GM19328 (cell line): ENCODE measurements around the gene LRRC49.
A peak's percentile ranks its signal among the peaks of the same experiment; 100 is the strongest.
"Not testable (repeated sequence)": the region's sequence is repeated elsewhere in the genome, so short reads cannot be mapped to it uniquely, and the experiment has no call there.

Experiments
- ATAC-seq: cut with Tn5 transposase; IDR thresholded peaks from one replicate; pipeline ENCODE4 v1.9.1; 2021; ENCODE audit warnings: mild to moderate bottlenecking, moderate library complexity; ENCODE audit not compliant: unreplicated experiment

LRRC49 gene

DNA sequence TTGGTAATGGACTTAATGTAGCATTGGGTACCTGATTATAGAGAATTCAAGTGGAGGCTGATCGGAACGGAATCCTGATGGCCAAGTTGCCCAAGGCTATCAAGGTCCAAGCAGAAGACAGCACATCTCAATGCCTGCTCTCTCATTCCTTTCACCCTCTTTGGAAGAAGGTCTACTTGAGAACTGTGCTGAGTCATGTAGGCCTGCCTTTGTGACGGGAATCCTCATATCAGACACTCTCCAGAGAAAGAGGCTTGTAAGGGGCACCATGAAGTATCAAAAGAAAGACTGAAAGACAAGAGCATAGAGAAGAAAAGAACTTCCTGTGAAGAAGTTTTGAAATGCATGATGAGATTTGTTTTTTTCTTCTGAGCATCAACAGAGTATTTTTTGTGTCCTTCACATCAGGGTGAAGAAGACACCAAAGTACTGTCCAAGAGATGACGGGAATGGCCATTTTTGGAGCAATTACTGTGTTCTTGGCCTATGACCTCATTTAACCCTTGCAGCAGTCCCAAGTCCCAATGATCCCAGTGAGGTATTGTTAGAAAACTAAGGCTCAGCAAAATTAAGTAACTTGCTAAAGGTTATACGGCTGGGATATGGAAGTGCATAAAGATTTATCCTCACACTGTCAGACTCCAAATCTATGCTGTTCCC is 25.5 kb upstream of the LRRC49 start:
- no peak for ATAC-seq

DNA sequence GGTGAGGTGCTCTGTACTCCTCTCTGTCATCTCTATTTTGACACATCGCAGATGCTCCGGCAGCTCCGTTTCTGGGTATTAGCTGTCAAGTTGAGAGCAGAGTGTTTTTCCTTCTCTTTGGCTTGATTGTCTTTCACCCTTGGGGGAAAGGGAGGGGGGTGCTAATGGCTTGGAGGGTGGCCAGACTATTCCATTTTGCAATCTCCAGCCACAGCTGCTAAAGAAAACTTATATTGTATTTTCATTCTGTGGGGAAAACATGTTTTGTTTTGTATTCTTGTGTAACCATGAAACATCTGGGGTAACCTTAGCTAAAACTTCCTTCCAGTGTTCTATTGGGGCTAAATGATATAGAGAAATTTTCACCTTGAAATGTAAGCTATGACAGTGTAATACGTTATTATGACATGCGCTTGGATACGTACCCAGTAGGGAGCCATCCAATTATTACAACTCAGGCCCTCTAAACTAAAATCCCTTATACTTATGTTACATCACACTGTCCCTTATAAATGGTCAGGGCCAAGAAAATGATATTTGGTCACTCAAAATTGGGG is 24.6 kb upstream of the LRRC49 start:
- no peak for ATAC-seq

DNA sequence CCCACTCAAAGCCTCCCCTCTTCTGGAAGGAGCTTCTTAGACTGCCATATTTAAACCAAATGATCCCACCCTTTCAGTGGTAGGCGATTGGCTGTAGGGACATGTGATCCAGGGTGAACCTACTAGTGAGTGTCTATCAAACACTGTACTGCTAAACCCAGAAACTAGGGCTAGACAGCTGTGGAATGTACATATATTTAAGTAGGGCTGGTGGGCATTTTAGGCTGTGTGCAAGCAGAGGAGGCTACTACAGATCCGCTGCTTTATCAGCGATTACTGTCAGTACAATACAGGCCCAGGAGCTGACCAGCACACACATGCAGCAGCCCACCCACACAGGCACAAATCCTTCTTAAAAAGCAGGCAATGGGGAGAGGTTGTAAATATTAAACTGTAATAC is 23.3 kb upstream of the LRRC49 start:
- ATAC-seq = no peak

GRCh38 chr15:70870051-70870450 is 22.6 kb upstream of the LRRC49 start:
- no peak for ATAC-seq

DNA sequence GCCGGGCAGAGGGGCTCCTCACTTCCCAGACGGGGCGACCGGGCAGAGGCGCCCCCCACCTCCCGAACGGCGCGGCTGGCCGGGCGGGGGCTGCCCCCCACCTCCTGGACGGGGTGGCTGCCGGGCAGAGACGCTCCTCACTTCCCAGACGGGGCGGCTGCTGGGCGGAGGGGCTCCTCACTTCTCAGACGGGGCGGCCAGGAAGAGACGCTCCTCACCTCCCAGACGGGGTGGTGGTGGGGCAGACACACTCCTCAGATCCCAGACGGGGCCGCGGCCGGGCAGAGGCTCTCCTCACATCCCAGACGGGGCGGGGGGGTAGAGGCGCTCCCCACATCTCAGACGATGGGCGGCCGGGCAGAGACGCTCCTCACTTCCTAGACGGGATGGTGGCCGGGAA is 21.1 kb upstream of the LRRC49 start:
- not testable (repeated sequence) for ATAC-seq

DNA sequence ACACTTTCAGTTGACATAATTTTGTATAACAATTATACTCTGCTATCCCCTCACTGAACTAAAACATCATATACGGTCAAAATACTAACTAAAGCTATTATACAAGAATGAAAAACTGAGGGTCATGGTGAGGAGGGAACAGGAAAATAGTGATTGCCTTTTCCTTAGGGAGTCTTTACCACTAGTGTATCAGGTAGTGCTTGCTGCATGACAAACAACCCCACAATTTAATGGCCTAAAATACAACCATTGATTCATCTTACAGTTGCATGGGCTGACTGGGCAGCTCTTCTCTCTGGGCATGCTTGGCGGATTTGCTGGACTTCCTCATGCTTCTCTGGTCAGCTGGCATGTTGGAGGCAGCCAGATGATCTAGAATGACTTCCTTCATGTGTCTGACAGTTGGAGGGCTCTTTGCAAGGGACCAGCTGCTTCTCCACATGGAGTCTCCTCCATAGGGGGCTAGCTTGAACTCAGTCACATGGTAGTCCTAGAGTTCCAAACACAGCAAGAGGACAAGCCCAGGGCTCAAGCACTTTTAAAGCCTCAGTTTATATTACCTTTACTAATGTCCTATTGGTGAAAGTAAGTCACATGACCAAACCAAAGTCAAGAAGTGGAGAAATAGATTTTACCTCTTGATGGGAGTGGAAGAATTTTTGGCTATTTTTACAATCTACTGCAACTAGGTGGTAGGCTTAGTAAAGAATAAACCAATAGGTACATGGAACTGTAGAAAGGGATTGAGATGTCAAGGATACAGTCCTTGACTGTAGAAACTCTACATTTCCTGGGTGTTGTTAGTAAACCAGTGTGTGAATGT is 19.2 kb upstream of the LRRC49 start:
- ATAC-seq = no peak

DNA sequence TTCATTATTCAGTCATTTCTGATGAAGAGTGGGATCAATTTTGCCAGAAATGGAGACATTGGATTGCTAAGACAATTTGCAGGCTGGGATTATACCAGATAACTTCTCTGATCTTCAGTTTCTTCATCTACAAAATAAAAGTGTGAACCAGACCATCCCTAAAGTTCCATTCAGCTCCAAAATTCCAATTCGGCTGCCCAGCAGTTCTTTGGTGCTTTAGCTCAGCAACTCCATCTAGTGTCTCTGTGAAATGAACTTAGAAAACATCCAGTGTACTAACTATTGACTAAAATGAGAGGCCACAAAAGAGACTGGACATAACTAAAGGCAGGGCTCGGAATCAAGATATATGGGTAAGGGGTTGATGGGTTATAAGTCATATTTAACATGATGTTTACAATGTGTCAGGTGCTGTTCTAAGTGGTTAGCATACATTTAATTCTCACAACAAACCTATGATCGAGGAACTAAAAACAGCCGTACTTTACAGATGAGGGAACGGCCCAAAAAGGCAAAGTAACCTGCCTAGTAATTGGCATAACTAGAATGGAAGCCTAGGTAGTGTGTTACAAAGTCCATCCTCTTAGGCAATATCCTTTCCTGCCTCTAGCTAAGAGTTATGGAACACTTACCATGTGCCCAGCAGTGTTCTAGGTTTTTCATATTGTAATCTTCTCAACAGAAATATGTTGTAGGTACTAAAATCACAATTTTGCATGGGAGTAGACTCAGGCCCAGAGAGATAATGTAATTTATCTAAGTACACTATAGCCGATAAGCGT is 17.4 kb upstream of the LRRC49 start:
- no peak for ATAC-seq

DNA sequence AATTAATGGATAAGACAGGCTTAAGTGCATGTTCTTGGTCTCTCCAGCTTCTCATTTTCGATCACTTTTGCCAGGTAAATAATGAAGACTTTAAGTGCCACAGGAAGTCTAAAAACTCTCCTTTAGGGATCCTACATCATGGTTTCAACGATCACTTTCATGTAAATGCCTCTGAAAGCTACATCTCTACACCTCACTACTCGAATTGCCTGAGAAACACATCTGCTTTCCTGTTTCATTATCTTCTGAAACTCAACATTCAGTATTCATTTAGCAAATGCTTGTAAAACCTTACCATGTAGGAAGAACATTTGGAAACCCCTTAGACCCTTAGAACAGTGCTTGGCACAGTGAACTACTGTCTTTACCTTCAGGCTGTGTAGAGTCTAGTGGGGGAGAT is 16.6 kb upstream of the LRRC49 start:
- no peak for ATAC-seq

DNA sequence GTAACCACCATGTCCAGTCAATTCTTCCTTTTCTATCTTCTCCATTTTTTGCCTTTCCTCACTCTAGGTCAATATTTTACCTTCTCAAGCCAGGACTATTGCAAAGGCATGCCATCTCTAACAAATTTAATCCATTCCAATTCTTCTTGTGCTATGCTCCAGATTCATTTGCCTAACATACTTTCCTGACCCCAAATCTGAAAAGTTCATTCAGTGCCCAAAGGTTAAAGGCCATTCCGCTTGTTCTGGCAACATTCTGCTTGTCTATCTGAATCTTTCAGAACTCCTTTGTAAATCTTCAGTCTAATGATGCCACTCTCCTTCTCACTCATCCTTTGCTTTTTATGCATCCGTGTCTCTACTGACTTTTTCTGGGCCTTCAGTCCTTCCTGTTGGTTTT is 15.9 kb upstream of the LRRC49 start:
- no peak for ATAC-seq

DNA sequence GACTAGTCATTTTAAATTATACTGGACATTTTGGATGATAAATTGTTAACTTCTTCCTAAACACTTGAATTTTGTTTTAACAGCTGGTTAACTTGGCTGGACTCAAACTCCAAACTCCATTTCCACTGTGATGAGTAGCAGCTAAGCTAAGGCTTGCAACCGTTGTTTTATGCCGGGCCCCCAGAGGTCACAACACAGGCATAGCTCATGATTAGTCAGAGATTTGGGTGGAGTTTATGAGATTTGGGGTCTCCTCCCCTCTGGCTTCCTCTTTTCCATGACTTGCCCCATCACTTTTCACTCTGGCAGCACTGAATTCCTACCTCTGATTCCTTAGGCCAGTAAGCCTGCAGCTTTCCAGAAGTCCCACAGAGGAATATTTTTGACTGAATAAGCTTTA is 13.2 kb upstream of the LRRC49 start:
- no peak for ATAC-seq

DNA sequence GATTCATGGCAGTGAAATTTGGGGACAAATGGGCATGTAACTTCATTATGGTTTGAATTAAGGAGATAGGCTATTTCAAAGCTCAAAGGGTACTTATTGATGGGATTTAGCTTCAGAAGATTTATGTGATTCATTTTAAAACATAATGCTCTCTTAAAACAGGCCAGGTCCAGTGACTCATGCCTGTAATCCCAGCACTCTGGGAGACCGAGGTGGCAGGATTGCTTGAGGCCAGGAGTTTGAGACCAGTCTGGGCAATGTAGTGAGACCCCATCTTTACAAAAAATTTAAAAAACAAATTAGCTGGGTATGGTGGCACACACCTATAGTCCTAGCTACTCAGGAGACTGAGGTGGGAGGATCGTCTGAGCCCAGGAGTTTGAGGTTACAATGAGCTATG is 11.8 kb upstream of the LRRC49 start:
- ATAC-seq = no peak

GRCh38 chr15:70882361-70882760 is 10.3 kb upstream of the LRRC49 start:
- no peak for ATAC-seq

- ATAC-seq = peak; percentile 22
These were observed 410 bp downstream of the LRRC49 start for GRCh38 chr15:70892912-70893560.

- no peak for ATAC-seq
These were observed 9.5 kb downstream of the LRRC49 start for GRCh38 chr15:70902107-70902506.

DNA sequence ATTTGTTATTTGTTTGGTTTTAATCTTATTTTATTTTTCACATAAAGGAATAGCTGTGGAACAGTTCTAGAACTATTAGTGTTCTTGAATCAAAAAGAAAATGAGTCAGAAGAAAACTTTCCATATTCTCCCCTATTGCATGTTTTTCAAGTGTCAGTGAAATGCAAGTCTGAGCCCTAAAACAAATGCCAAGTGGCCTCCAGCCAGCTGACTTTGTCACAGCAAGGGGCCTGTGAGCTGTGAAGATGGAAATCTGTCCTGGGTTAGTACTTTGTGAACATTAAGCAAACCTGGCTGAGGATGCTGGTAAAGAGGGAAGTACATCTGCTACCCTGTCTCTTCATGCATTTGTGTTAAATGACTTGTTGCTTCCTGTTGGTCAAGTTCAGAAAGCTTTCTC is 14.2 kb downstream of the LRRC49 start:
- no peak for ATAC-seq

- no peak for ATAC-seq
These were observed 15.3 kb downstream of the LRRC49 start for GRCh38 chr15:70907784-70908471.

GRCh38 chr15:70910958-70911357 is 18.3 kb downstream of the LRRC49 start:
- no peak for ATAC-seq

DNA sequence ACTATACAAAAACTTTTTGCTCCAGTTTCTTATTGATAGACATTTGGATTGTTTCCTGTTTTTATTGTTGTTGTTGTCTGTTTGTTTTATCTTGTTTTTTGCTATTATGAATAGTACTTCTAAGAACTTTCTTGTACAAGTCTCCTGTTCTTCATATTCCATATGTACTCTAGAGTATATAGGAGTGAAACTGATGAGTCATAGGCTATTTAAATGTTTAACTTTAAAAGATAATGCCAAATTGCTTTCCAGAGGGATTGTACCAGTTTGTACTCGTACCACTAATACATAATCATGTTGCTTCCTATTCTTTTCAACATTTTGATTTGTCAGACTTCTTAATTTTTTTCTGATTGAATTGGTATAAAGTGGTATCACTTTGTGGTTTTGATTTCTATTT is 19.6 kb downstream of the LRRC49 start:
- ATAC-seq = no peak

DNA sequence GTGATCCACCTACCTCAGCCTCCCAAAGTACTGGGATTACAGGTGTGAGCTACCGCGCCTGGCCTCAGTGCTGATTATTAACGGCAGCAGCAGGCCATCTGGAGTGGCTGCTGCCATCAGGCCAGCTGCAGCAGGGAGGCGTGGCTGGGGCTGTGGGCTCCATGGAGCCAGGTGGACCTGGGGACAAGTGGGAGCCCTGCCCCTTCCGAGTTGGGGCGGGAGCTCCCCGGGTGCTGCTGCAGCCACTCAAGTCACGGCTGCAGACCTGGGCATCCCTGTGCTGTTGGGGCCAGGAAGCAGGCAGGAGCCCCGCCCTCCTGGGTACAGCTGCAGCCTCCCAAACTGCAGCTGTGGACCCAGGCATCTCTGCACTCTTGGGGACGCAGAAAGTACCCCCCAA is 23.9 kb downstream of the LRRC49 start:
- ATAC-seq = no peak

GRCh38 chr15:70917955-70918354 is 25.3 kb downstream of the LRRC49 start:
- ATAC-seq = no peak
